Activated naive CD4-positive, alpha-beta T cell treated with anti-CD3 and anti-CD28 coated beads, Interleukin-2, amount 10 ng/mL, durations not matched to agents 7 days and 5 days (primary cell): ENCODE measurements around the gene TACSTD2.
"Not testable (repeated sequence)": the region's sequence is repeated elsewhere in the genome, so short reads cannot be mapped to it uniquely, and the experiment has no call there.

Experiments
- CTCF ChIA-PET: fragments of 350-600 bp; sonication (Branson Sonifier 250); formaldehyde crosslinking; loops from one replicate; lab custom pipeline; 2021; ENCODE audit warnings: antibody characterized with exemption; lab: Charles Lee
- DNase-seq: peaks from one replicate; pipeline ENCODE4 v3.0.0-alpha.2; 2020
- H3K27ac Mint-ChIP-seq: one replicate; pipeline ENCODE4 v1.8.0; 2021; ENCODE audit warnings: mild to moderate bottlenecking, moderate library complexity, mixed read lengths
- H3K27me3 Mint-ChIP-seq: one replicate; pipeline ENCODE4 v1.8.0; 2021; ENCODE audit warnings: mild to moderate bottlenecking, mixed read lengths
- H3K36me3 Mint-ChIP-seq: one replicate; pipeline ENCODE4 v1.8.0; 2021; ENCODE audit warnings: mixed read lengths
- H3K4me1 Mint-ChIP-seq: one replicate; pipeline ENCODE4 v1.8.0; 2021; ENCODE audit warnings: mixed read lengths
- H3K4me3 Mint-ChIP-seq: one replicate; pipeline ENCODE4 v1.8.0; 2021; ENCODE audit warnings: mild to moderate bottlenecking, moderate library complexity, mixed read lengths
- H3K9me3 Mint-ChIP-seq: one replicate; pipeline ENCODE4 v1.8.0; 2021; ENCODE audit warnings: mixed read lengths

The TACSTD2 gene

GRCh38 chr1:58568911-58569310 lies 8.1 kb downstream of the TACSTD2 start:
- peaks cover 48% of the 10 kb centered on the region for H3K27me3 Mint-ChIP-seq
- peaks cover 8% of the 10 kb centered on the region for H3K4me1 Mint-ChIP-seq
- no peak for DNase-seq
- CTCF ChIA-PET: interaction anchor here (1.7 kb wide), 1 partner anchor 53 kb away, joined by 3 read pairs; no protein-coding TSS in a partner anchor
- H3K27ac Mint-ChIP-seq: no peak overlapping the region
- H3K9me3 Mint-ChIP-seq: no peaks in the 10 kb centered on the region
- H3K4me3 Mint-ChIP-seq: no peak overlapping the region
- no peaks in the 10 kb centered on the region for H3K36me3 Mint-ChIP-seq

DNA sequence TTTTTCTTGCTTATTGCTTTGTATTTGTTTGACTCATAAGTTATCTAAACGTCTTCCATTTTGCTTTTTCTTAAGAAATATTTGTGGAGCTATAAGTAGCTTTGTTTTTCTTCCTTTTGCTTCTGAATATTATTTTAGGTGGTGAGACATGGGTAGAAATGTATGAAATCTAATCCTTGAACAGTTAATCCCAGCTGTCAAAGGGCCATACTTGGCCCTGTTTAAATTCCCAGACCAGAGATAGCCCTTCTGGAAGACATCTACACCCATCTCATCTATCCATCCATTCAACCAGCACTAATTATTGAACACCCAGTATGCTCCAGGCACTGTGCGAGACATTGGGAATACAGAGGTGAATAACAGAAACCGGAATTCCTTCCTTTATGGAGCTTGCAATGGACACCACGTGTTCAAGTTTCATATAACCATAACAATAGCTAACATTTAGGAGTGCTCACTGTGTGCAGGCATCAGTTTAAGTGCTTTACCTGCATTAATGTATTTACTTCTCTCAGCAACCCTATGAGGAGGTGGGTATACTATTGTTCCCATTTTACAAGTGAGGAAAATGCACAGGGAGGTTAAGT lies 8.7 kb downstream of the TACSTD2 start:
- CTCF ChIA-PET: interaction anchor here (0.6 to 1.7 kb wide), 3 partner anchors 20 to 266 kb away, joined by 3 read pairs; no protein-coding TSS in a partner anchor
- Mint-ChIP-seq H3K36me3 (no peaks in the 10 kb centered on the region), H3K27ac (no peak overlapping the region), H3K4me1 (peaks cover 3% of the 10 kb centered on the region), H3K4me3 (no peak overlapping the region), H3K27me3 (peaks cover 43% of the 10 kb centered on the region), H3K9me3 (no peaks in the 10 kb centered on the region)
- no peak for DNase-seq

DNA sequence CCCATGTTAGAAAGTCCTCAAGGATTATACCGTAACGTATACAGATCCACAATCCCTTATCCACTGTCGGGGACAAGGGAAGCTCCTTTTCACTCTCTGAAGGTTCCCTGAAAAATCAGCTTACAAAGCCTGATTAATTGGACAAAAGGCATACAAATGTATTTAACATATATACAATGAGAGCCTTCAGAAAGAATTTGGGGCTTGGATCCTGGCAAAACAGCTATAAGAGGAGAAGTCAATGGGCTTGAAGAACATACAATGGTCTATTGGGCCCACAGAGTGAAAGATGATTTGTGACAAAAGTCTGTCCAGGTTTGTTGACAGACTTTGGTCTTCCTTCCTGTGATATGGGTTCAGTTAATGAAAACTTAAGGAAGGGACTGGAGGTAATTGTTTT lies 10.7 kb downstream of the TACSTD2 start:
- no peaks in the 10 kb centered on the region for H3K4me1 Mint-ChIP-seq
- no peak overlapping the region for H3K4me3 Mint-ChIP-seq
- DNase-seq: no peak
- no peaks in the 10 kb centered on the region for H3K9me3 Mint-ChIP-seq
- H3K36me3 Mint-ChIP-seq: no peaks in the 10 kb centered on the region
- H3K27me3 Mint-ChIP-seq: peaks cover 39% of the 10 kb centered on the region
- CTCF ChIA-PET: no interaction called here
- no peak overlapping the region for H3K27ac Mint-ChIP-seq

DNA sequence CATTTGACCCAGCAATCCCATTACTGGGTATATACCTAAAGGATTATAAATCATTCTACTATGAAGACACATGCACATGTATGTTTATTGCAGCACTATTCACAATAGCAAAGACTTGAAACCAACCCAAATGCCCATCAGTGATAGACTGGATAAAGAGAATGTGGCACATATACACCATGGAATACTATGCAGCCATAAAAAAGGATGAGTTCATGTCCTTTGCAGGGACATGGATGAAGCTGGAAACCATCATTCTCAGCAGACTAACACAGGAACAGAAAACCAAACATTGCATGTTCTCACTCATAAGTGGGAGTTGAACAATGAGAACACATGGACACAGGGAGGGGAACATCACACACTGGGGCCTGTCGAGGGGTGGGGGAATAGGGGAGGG lies 13.3 kb downstream of the TACSTD2 start:
- CTCF ChIA-PET, H3K9me3 Mint-ChIP-seq, H3K4me1 Mint-ChIP-seq, H3K36me3 Mint-ChIP-seq, DNase-seq, H3K4me3 Mint-ChIP-seq, H3K27ac Mint-ChIP-seq: not testable (repeated sequence)
- H3K27me3 Mint-ChIP-seq: peaks cover 29% of the 10 kb centered on the region

GRCh38 chr1:58561633-58562032 lies 15.4 kb downstream of the TACSTD2 start:
- Mint-ChIP-seq H3K9me3 (no peaks in the 10 kb centered on the region), H3K4me3 (no peak overlapping the region), H3K4me1 (no peaks in the 10 kb centered on the region), H3K27ac (no peak overlapping the region), H3K36me3 (no peaks in the 10 kb centered on the region), H3K27me3 (peaks cover 33% of the 10 kb centered on the region)
- CTCF ChIA-PET: interaction anchor here (0.9 to 1.1 kb wide), 2 partner anchors 11 to 91 kb away, joined by 3 read pairs; no protein-coding TSS in a partner anchor
- DNase-seq: no peak

DNA sequence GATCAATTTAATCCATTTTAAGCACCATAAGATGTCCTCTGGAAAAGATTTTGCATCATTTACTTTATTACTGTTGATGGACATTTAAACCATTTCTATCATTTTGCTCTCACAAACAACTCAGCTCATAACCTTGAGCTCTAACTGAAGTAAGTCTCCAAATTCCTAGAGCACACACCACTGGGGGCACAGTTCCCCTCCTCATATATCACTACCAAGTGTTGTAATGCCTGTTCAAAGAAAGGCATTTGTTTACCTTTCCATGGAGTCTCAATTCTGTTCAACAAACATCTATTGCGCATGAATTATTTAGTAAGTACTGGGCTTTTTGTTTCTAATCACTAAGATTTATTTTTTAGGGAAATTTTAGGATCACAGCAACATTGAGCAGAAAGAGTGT lies 21.7 kb downstream of the TACSTD2 start:
- no peak for DNase-seq
- H3K4me3 Mint-ChIP-seq: no peak overlapping the region
- CTCF ChIA-PET: no interaction called here
- H3K27ac Mint-ChIP-seq: no peak overlapping the region
- H3K36me3 Mint-ChIP-seq: no peaks in the 10 kb centered on the region
- peaks cover 28% of the 10 kb centered on the region for H3K27me3 Mint-ChIP-seq
- H3K4me1 Mint-ChIP-seq: no peaks in the 10 kb centered on the region
- no peaks in the 10 kb centered on the region for H3K9me3 Mint-ChIP-seq

DNA sequence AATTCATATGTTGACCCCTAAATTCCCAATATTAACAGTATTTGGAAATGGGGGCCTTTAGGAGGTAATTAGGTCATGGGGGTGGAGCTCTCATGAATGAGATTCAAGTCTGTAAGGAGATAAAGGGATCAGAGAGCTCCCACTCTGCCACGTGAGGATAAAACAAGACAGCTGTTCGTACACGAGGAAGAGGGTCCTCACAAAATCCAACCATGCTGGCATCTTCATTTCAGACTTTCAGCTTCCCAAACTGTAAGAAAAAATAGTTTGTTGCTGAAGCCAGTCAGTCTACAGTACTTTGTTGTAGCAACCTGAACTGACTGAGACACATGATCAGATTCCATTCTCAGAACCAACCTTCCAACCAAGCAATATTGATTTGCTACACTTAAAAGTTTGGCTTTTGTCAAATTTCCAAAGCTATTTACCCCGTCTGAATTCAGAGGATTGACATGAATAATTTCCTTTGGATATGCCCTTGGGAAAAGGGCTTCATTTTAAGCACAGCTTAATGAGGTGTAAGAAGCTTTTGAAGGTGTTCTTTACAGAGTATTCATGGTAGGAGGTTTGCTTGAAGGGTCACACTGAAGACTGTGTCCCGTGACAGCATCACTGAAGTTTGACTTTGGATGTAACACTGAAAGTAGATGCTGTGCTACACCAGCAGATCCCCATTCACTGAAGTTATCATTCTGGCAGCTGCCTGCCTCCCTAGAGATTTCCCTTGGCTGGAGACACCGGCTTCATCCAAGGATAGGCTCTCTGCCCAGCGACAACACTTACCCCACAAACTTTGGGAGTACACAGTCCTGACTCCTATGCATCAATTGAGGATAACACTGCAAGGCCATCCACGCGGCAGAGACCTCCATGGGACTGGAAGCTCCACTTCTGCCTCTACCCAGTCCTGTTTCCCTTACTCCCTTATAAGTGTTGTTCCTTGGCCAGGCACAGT lies 25.6 kb downstream of the TACSTD2 start:
- H3K27ac Mint-ChIP-seq: no peak overlapping the region
- peaks cover 33% of the 10 kb centered on the region for H3K27me3 Mint-ChIP-seq
- no peaks in the 10 kb centered on the region for H3K9me3 Mint-ChIP-seq
- no peak overlapping the region for H3K4me3 Mint-ChIP-seq
- no peak for DNase-seq
- CTCF ChIA-PET: interaction anchor here (0.9 to 1.5 kb wide), 3 partner anchors 101 to 1208 kb away, joined by 3 to 4 read pairs (median 3); no protein-coding TSS in a partner anchor
- H3K4me1 Mint-ChIP-seq: peaks cover 6% of the 10 kb centered on the region
- H3K36me3 Mint-ChIP-seq: no peaks in the 10 kb centered on the region

DNA sequence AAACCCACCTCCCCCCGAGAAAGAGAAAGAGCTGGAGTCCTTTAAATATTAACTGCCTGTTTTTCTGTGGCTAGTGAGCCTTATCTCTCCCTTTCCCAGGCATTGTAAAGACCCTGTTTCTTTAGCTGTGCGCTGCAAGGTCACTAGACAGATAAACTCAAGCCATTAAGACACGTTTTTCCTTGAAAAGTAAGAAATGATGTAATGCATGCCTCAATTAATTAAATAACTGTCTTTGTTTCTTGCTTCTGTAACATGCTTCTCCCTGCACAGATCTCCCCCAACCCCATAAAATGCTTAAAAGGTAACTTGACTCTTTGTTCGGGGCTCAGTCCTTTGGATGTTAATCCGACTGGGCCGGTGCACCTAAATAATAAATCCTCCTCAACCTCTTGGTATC lies 27.8 kb downstream of the TACSTD2 start:
- H3K36me3 Mint-ChIP-seq, DNase-seq, H3K27ac Mint-ChIP-seq, H3K9me3 Mint-ChIP-seq, H3K4me3 Mint-ChIP-seq: not testable (repeated sequence)
- Mint-ChIP-seq H3K27me3 (peaks cover 33% of the 10 kb centered on the region), H3K4me1 (peaks cover 19% of the 10 kb centered on the region)
- CTCF ChIA-PET: interaction anchor here (5.5 kb wide), 1 partner anchor 32 kb away, joined by 69 read pairs; no protein-coding TSS in a partner anchor

GRCh38 chr1:58548371-58548770 lies 28.7 kb downstream of the TACSTD2 start:
- no peaks in the 10 kb centered on the region for H3K9me3 Mint-ChIP-seq
- H3K4me1 Mint-ChIP-seq: peaks cover 19% of the 10 kb centered on the region
- H3K4me3 Mint-ChIP-seq: no peak overlapping the region
- no peak for DNase-seq
- H3K27me3 Mint-ChIP-seq: peaks cover 32% of the 10 kb centered on the region
- CTCF ChIA-PET: interaction anchor here (0.9 to 5.5 kb wide), 5 partner anchors 20 to 1211 kb away, joined by 3 to 69 read pairs (median 4); no protein-coding TSS in a partner anchor
- no peaks in the 10 kb centered on the region for H3K36me3 Mint-ChIP-seq
- no peak overlapping the region for H3K27ac Mint-ChIP-seq

- Mint-ChIP-seq H3K27ac (peak within 1 kb of the TSS; percentile 98), H3K27me3 (peaks cover 23% of the 10 kb centered on the region), H3K36me3 (no peaks in the 10 kb centered on the region), H3K4me1 (peaks cover 19% of the 10 kb centered on the region), H3K4me3 (peak within 1 kb of the TSS; percentile 92), H3K9me3 (no peaks in the 10 kb centered on the region)
- DNase-seq: peak; percentile 97
- CTCF ChIA-PET: interaction anchor here (0.7 to 5.5 kb wide), 5 partner anchors 8 to 105 kb away, joined by 3 to 69 read pairs (median 3); no protein-coding TSS in a partner anchor
Observed at GRCh38 chr1:58546520-58547308, 30.3 kb downstream of the TACSTD2 start, which contains the start of gene OMA1. OMA1 (minus strand) TSS chr1:58546726; CDS start chr1:58539294, 7,432 bp downstream.

DNA sequence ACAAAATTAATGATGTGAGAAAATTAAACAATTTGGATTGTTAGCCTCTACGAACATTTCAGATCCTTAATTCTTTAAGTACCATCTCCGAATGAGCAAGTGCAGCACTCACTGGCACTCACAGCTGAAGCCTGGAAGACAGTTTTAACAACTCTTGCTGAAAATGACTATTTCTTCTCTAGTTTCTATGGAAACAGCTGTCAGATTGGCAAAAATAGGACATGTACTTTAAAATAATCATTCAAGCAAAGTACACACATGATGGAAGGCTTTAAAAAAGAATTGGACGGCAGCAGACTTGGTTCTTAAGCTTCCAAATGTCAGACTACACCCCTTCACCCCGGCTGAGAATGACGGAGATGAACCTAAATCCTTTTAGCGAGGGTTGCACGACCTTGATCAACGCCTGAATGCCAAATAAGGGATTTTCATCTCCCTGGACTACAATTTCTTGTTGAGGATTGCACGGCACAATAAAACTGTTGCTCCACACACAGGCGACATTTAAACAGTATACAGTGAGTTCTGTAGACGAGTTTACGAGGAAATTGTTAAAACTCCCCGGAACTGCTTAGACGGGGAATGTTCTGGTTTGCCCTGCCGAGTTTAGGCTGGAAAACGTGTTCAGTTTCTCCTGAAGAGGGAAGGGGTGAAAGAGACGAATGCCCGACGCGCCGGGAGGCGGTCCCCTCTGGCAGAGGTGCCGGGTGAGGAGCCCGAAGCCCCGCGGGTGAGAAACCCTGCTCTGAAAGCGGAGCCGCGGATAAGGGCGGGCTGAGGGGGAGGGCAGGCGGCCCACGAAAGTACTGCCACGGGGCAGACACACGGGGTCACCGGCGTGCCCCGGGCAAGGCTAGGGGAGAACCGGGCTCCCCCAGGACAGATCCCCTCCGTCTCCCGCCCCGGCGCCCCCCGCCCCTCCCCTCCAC lies 31.2 kb downstream of the TACSTD2 start:
- CTCF ChIA-PET: interaction anchor here (0.7 to 5.5 kb wide), 4 partner anchors 9 to 106 kb away, joined by 3 to 69 read pairs (median 12); no protein-coding TSS in a partner anchor
- Mint-ChIP-seq H3K9me3 (no peaks in the 10 kb centered on the region), H3K4me1 (peaks cover 19% of the 10 kb centered on the region), H3K36me3 (no peaks in the 10 kb centered on the region), H3K4me3 (peak overlapping the region; percentile 92), H3K27ac (peak overlapping the region; percentile 98), H3K27me3 (peaks cover 21% of the 10 kb centered on the region)
- DNase-seq: peak; percentile 89

DNA sequence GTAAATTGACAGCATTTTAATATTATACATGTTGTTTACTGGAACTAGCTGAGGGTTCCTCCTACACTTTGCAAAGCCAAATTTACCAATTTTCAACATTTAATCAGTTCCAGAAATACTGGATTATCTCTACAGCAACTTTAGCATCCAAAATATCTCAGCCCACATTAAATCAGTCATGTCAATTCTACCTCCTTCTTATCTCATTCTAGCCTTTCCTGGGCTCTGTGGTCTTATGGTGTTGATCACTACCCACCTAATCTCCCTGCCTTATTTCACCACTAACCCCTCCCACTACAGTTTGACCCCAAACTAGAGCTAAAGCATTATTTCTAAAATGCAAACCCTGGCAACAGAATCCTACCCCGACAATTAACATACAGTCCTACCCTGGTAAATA lies 33.8 kb downstream of the TACSTD2 start:
- no peak for DNase-seq
- Mint-ChIP-seq H3K4me3 (no peak overlapping the region), H3K27me3 (peaks cover 3% of the 10 kb centered on the region), H3K36me3 (peaks cover 2% of the 10 kb centered on the region), H3K27ac (no peak overlapping the region), H3K9me3 (no peaks in the 10 kb centered on the region), H3K4me1 (peaks cover 19% of the 10 kb centered on the region)
- CTCF ChIA-PET: interaction anchor here (0.8 to 1.4 kb wide), 2 partner anchors 27 to 109 kb away, joined by 3 to 4 read pairs; no protein-coding TSS in a partner anchor
